ENCODE measurements around the gene SNORC. TPM values are rescaled to one million over a fixed set of nuclear protein-coding genes. Genes with fewer than 3 reads are reported as not detected.

Gene SNORC
- total and polyA plus RNA-seq, 9 of the 15 experiments (the other 6 are each of a cell fraction or from before 2014, with no cell fraction given), result 0.14 to 2.5 (median 0.72) TPM; not detected in 2

GRCh38 chr2:232910376-232910775 is 40.3 kb downstream of the SNORC start:
- H3K4me2 ChIP-seq (ENCODE audit: insufficient read depth, low read length), result no peak overlapping the region
- no peak for ATAC-seq
- BruUV-seq (replicated peaks), result no TSS peak
- no peaks in the 10 kb centered on the region for H3K27me3 ChIP-seq (ENCODE audit: control insufficient read depth in 2 of 2, insufficient read depth in 2 of 2, low read length in 2 of 2)
- H3K9ac ChIP-seq (ENCODE audit: insufficient read depth in 1 of 2, low read depth in 2 of 2, low read length in 2 of 2), result no peak overlapping the region
- no peak overlapping the region for H2AFZ ChIP-seq (ENCODE audit: low read depth, low read length)
- in situ Hi-C loops (cut with MboI) (loop anchor here (10.0 kb wide), 1 partner anchor 786 kb away; no protein-coding TSS in a partner anchor), intact Hi-C loops (cut with micrococcal nuclease) (no loop called here)
- no peak for DNase-seq (ENCODE audit: extremely low read depth in 1 of 4, low spot score in 3 of 4)
- CTCF ChIA-PET (ENCODE audit: low intra/inter-chr PET ratio), result no interaction called here
- TF ChIP-seq ZNF444 (CRISPR knock-in tag; IDR thresholded peaks at IDR 0.05) (no peak), HEY1 (CRISPR knock-in tag; IDR thresholded peaks at IDR 0.05; ENCODE audit: borderline replicate concordance) (no peak), ZNF695 (CRISPR knock-in tag; IDR thresholded peaks at IDR 0.05) (no peak), NONO (IDR thresholded peaks at IDR 0.05; ENCODE audit: low read depth in 2 of 2, low read length in 1 of 2) (no peak), HIVEP1 (CRISPR knock-in tag; IDR thresholded peaks at IDR 0.05) (no peak), ZNF212 (CRISPR knock-in tag; IDR thresholded peaks at IDR 0.05) (no peak), DACH1 (IDR thresholded peaks at IDR 0.05; ENCODE audit: partially characterized antibody) (no peak), XRCC5 (IDR thresholded peaks at IDR 0.05; ENCODE audit: low read depth, low read length) (no peak), ZBTB17 (CRISPR knock-in tag; IDR thresholded peaks at IDR 0.05) (no peak), GATAD2A (IDR thresholded peaks at IDR 0.05) (no peak), OTX1 (CRISPR knock-in tag; IDR thresholded peaks at IDR 0.05) (no peak), ZNF778 (CRISPR knock-in tag; IDR thresholded peaks at IDR 0.05) (no peak), RBBP5 (IDR thresholded peaks at IDR 0.05; ENCODE audit: borderline replicate concordance, insufficient read depth, low read length, poor library complexity, severe bottlenecking) (no peak), PRPF4 (IDR thresholded peaks at IDR 0.05; ENCODE audit: insufficient read depth, low read depth, low read length, poor library complexity, severe bottlenecking) (no peak)
- TF ChIP-seq, protein P1, sequence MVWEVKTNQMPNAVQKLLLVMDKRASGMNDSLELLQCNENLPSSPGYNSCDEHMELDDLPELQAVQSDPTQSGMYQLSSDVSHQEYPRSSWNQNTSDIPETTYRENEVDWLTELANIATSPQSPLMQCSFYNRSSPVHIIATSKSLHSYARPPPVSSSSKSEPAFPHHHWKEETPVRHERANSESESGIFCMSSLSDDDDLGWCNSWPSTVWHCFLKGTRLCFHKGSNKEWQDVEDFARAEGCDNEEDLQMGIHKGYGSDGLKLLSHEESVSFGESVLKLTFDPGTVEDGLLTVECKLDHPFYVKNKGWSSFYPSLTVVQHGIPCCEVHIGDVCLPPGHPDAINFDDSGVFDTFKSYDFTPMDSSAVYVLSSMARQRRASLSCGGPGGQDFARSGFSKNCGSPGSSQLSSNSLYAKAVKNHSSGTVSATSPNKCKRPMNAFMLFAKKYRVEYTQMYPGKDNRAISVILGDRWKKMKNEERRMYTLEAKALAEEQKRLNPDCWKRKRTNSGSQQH (CRISPR knock-in tag; IDR thresholded peaks at IDR 0.05), result no peak
- TF ChIP-seq, protein P2, sequence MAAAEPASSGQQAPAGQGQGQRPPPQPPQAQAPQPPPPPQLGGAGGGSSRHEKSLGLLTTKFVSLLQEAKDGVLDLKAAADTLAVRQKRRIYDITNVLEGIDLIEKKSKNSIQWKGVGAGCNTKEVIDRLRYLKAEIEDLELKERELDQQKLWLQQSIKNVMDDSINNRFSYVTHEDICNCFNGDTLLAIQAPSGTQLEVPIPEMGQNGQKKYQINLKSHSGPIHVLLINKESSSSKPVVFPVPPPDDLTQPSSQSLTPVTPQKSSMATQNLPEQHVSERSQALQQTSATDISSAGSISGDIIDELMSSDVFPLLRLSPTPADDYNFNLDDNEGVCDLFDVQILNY (CRISPR knock-in tag; IDR thresholded peaks at IDR 0.05), result no peak
- H3K9me1 ChIP-seq (ENCODE audit: control insufficient read depth, insufficient read depth, low read length), result no peaks in the 10 kb centered on the region
- 0 out of 2 replicates have a peak, but pooled peaks cover 2% of the 10 kb centered on the region for H3K9me3 ChIP-seq (replicated peaks; ENCODE audit: control insufficient read depth, insufficient read depth, low read depth, low read length)
- no peaks in the 10 kb centered on the region for H4K20me1 ChIP-seq (replicated peaks; ENCODE audit: control insufficient read depth, insufficient read depth, low read length)
- no peaks in the 10 kb centered on the region for H3K36me3 ChIP-seq (ENCODE audit: control insufficient read depth, insufficient read depth, low read length)
- POLR2A ChIA-PET, result no interaction called here
- no peak for FAIRE-seq
- no peak overlapping the region for H3K4me3 ChIP-seq
- no peaks in the 10 kb centered on the region for H3K79me2 ChIP-seq (ENCODE audit: control insufficient read depth, insufficient read depth, low read length)
- H3K27ac ChIP-seq (ENCODE audit: extremely low read depth, low read depth, low read length), result no peak overlapping the region
- WGBS (ENCODE audit: insufficient coverage, low coverage, missing lambda C conversion rate), result 0% methylated on average over 2 of the region's 6 CpGs
- H3K4me1 ChIP-seq (replicated peaks in 1 of 2; ENCODE audit: control insufficient read depth in 2 of 2, insufficient read depth in 2 of 2, low read length in 2 of 2), result no peaks in the 10 kb centered on the region
